GM19467 (cell line): ENCODE measurements around the gene GHRHR.

Experiments
- ATAC-seq: cut with Tn5 transposase; IDR thresholded peaks from one replicate; pipeline ENCODE4 v1.9.1; 2021; ENCODE audit warnings: mild to moderate bottlenecking, moderate library complexity; ENCODE audit not compliant: unreplicated experiment

The GHRHR gene

GRCh38 chr7:30963842-30964241, at the start of gene GHRHR:
Gene GHRHR (plus strand): TSS chr7:30963953. CDS start chr7:30964069, 116 bp downstream.
- no peak for ATAC-seq

GRCh38 chr7:30914596-30914995, 49.2 kb upstream of the GHRHR start:
- ATAC-seq = no peak

DNA sequence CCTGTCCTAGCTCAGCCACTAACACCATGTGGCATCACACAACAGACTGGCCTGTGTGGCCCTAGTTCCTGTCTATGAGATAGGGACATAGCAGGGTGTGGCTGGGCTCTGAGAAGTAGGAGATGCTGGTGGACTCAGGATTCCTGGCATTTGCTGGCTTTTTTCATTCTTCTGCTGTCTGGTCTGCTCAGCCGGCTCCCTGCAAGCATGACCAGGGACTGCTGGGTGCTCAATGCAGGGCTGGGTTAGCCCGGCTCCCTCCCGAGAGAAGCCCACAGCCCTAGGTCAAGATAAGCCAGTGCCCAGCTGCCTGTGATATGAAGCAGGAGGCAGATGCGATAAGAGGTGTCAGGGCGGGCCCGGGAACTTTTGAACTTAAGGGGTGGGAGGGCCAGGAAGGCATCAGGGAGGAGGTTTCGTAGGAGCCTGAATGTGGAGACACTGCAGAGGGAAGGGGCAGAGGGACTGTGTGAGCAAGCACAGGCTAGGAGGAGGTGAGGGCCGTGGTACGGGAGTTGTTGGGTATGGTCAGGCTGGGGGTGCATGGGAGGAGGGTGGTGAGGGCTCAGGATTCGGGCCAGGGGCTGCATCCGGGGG, 48.6 kb upstream of the GHRHR start:
- no peak for ATAC-seq

DNA sequence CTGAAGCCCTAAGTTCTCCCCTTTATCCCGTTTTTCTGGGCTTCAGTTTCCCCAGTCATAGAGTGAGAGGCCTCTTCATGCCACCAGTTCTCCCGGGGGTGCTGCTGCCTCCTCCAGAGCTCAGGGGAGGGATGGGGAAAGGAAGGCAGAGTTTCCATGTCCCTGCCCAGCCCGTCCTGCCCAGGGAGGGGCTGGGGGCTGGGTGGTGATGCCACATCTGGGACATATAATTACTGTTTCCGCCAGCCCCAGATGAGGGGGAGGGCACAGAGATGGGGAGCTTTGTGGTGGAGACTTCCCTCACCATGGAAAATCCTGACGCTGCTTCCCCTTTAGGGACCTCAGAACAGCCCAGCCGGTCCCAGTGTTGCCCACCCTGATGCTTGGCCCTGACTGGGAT, 48.0 kb upstream of the GHRHR start:
- no peak for ATAC-seq

DNA sequence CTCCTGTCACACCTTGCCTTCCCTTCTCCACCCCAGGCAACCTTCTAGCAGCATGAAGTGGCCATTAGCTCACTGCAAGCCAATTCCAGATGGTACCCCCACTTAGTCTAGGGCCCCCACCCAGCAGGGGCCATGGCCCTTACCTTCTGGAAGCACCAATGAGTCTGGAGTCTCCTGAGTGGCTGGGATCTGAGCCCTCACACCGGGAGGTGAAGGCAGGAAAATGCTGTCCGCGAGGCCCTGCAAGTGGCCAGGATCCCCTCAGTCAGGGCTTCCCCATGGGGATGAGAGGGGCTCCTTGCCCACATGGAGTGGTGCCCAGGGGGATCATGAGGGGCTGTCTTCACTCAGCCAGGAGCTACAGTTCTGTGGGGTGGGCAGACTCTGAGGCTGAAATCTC, 47.5 kb upstream of the GHRHR start:
- no peak for ATAC-seq

GRCh38 chr7:30916767-30917166, 47.0 kb upstream of the GHRHR start:
- no peak for ATAC-seq

DNA sequence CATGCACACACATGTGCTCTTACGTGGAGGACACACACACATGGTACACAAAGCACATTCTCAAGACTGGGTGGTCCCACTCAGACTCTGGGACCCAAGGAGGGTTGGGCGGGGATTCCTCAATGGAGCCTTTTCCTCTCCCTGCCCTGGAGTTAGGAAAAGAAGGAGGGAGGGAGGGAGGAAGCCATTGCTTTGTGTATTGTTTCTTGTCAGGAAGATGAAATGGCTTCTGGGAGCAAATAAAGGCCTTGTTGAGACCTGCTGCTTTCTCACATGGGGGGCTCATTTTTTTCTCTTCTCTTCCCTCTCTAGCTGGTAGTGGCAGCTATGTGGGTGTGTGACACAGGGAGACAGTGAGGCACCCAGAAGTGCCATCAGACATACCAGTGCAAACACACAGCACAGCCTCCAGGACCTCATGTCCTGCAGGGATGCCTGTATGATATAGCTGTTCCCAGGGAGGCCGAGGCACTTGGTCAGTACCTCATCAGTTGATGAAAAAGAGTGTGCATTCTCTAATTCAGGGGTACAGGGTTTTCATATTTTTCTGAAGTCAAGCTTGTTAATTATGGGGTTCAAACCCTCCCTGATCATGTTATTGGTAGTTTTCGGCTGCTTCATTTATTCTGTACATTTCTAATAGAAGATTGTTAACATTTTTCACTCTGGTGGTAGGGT, 46.4 kb upstream of the GHRHR start:
- no peak for ATAC-seq

- ATAC-seq = no peak
These were observed 45.1 kb upstream of the GHRHR start for GRCh38 chr7:30918676-30919075.

DNA sequence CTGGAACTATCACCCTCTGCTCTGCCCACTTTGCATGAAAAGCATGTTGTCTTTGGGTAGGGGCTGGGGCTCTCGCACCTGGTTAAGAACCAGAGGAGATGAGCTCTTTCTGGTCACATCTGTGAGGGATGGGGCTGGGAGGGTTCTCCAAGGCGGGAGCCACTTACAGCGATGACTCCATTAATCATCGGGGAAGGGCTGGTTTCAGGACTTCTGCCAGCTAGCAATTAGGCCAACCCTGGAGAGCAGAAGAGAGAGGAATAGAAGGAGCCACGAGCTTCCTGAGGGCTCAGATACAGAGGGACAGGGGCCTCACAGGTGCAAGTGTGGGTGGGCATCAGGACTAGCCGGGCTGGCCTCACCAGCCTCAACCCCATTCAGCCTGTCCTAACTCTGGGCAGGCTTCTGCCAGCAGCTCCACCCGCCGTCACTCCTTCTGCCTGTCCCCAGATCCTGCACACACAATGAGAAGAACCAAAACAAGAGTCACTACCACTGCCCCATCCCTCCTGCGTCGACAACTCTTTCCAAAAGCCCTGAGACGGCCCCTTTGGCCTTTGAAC, 43.7 kb upstream of the GHRHR start:
- no peak for ATAC-seq

GRCh38 chr7:30920584-30921539, 42.9 kb upstream of the GHRHR start:
- ATAC-seq = no peak

GRCh38 chr7:30921540-30922401, 42.0 kb upstream of the GHRHR start:
- no peak for ATAC-seq

DNA sequence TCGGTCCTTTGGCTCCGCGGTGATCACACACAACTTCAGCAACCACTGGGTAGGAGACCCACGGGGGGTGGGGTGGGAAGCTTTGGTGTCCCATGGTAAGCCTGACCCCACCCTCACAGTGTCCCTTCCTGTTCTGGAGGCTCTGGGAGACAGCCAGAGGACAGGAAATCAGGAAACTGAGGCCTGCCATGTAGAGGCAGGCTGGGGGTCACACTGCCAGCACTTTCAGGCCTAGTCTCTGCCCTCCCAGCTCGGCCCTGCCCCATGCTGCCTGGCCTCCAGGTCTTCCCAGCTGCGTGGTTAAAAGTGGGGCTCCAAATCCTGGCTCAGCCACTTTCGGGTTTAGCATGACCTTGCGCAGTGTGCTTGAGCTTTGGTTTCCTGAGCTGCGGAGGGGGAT, 41.2 kb upstream of the GHRHR start:
- no peak for ATAC-seq

- ATAC-seq = no peak
These were observed 40.6 kb upstream of the GHRHR start for GRCh38 chr7:30923009-30923773.

- no peak for ATAC-seq
These were observed 39.9 kb upstream of the GHRHR start for GRCh38 chr7:30923774-30924413.

DNA sequence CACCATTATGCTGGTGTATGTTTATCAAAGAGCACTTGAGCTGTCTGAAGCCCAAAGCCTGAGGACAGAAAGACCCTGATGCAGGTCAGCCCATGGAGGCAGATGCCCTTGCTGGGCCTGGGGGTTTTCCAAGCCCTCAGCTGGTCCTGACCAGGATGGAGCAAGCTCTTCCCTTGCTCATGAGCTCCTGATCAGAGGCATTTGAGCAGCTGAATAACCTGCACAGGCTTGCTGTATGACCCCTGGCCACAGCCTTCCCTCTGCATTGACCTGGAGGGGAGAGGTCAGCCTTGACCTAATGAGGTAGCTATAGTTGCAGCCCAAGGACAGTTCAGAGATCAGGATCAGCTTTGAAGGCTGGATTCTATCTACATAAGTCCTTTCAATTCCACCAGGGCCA, 39.1 kb upstream of the GHRHR start:
- ATAC-seq = no peak

GRCh38 chr7:30925117-30925516, 38.6 kb upstream of the GHRHR start:
- no peak for ATAC-seq

DNA sequence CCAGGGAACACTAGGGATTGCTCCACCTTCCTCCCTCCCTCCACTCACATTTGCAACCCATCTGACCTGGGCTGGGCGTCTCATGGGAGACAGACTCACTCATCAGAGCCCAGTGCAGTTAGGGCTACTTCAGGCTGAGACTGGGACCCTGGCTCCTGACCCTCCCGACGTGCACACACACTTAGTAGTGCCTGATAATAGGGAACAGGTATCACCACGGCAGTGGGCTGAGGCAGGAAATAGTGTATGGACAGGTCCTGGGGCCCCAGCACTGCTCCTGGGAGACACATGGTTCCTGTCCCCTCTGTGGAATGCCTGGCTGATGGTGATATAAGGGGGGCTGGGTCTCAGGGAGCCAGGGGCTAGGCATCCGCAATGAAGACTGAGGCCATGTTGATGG, 37.8 kb upstream of the GHRHR start:
- ATAC-seq = no peak

DNA sequence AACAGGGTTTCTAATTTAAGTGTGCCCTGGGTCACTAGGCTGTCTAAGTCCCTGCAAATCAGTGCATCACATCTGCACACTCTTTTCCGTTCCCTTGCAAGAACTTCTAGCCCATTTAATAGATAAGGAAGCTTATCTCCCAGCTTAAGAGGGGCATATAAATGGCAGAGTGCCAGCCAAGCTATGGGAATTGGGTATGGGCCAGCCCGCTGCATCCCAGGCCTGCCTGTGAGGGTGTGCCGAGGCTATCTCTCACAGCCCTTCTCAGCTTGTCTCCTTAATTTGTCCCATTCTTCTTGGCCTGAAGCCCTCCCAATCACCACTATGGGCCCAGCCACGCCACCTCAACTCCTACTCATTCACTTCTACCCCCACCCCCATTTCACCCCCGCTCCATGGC, 37.4 kb upstream of the GHRHR start:
- ATAC-seq = no peak

GRCh38 chr7:30927040-30927439, 36.7 kb upstream of the GHRHR start:
- ATAC-seq = no peak
